HG03575 (cell line): Measurements from ENCODE around the gene PITPNC1.
"Not testable (repeated sequence)": the region's sequence is repeated elsewhere in the genome, so short reads cannot be mapped to it uniquely, and the experiment has no call there.

ENCODE experiments used
- ATAC-seq: cut with Tn5 transposase; IDR thresholded peaks from one replicate; pipeline ENCODE4 v1.9.1; 2021; ENCODE audit not compliant: unreplicated experiment, insufficient number of reproducible peaks, low FRiP score; ENCODE audit errors: extremely low read depth

Gene PITPNC1

GRCh38 chr17:67376737-67377487 is at the start of gene PITPNC1:
PITPNC1 (plus strand) TSS chr17:67377281.
- peak; percentile 56 for ATAC-seq

- ATAC-seq, result no peak
Observed at GRCh38 chr17:67328026-67328425, 49.1 kb upstream of the PITPNC1 start.

GRCh38 chr17:67331381-67332161 is 45.5 kb upstream of the PITPNC1 start:
- not testable (repeated sequence) for ATAC-seq

- not testable (repeated sequence) for ATAC-seq
Observed at GRCh38 chr17:67332162-67332508, 44.9 kb upstream of the PITPNC1 start.

GRCh38 chr17:67335245-67335835 is 41.7 kb upstream of the PITPNC1 start:
- ATAC-seq, result no peak

- ATAC-seq, result no peak
Observed at GRCh38 chr17:67336859-67337258, 40.2 kb upstream of the PITPNC1 start.

- not testable (repeated sequence) for ATAC-seq
Observed at GRCh38 chr17:67338353-67338752, 38.7 kb upstream of the PITPNC1 start.

- ATAC-seq, result no peak
Observed at GRCh38 chr17:67343237-67343636, 33.8 kb upstream of the PITPNC1 start.

GRCh38 chr17:67347826-67348225 is 29.3 kb upstream of the PITPNC1 start:
- ATAC-seq, result no peak

- ATAC-seq, result no peak
Observed at GRCh38 chr17:67349420-67349819, 27.7 kb upstream of the PITPNC1 start.

GRCh38 chr17:67353161-67353560 is 23.9 kb upstream of the PITPNC1 start:
- ATAC-seq, result no peak

- ATAC-seq, result no peak
Observed at GRCh38 chr17:67353929-67354574, 23.0 kb upstream of the PITPNC1 start.

- ATAC-seq, result no peak
Observed at GRCh38 chr17:67358612-67359011, 18.5 kb upstream of the PITPNC1 start.

GRCh38 chr17:67359960-67360791 is 16.9 kb upstream of the PITPNC1 start:
- ATAC-seq, result no peak

- no peak for ATAC-seq
Observed at GRCh38 chr17:67360880-67361279, 16.2 kb upstream of the PITPNC1 start.

GRCh38 chr17:67362173-67362572 is 14.9 kb upstream of the PITPNC1 start:
- ATAC-seq, result no peak

- ATAC-seq, result no peak
Observed at GRCh38 chr17:67364847-67365737, 12.0 kb upstream of the PITPNC1 start.

- no peak for ATAC-seq
Observed at GRCh38 chr17:67365738-67366192, 11.3 kb upstream of the PITPNC1 start.
